DOHH2 (cell line): ENCODE measurements around the gene CNTNAP5.

Experiments
- H3F3A ChIP-seq: fragments of 200-600 bp; sonication (generic), shearing (Covaris generic); 2 replicates; pipeline ENCODE4 v1.6.0; 2016; ENCODE audit warnings: antibody characterized with exemption, mild to moderate bottlenecking; ENCODE audit not compliant: control insufficient read depth, insufficient read depth
- H3K27ac ChIP-seq: fragments of 200-600 bp; sonication (generic); 2 replicates; pipeline ENCODE4 v1.5.1; 2014; ENCODE audit warnings: low read depth, mild to moderate bottlenecking, low read length, moderate library complexity
- H3K27me3 ChIP-seq: fragments of 200-600 bp; sonication (generic); 2 replicates; pipeline ENCODE4 v1.6.1; 2014; ENCODE audit warnings: mild to moderate bottlenecking, low read length, mixed read lengths; ENCODE audit not compliant: control insufficient read depth
- H3K36me3 ChIP-seq: fragments of 200-600 bp; sonication (generic); 2 replicates; pipeline ENCODE4 v1.6.1; 2014; ENCODE audit warnings: mild to moderate bottlenecking, low read length, moderate library complexity, mixed read lengths; ENCODE audit not compliant: control insufficient read depth
- H3K4me1 ChIP-seq: fragments of 200-600 bp; sonication (generic); 2 replicates; pipeline ENCODE4 v1.6.1; 2014; ENCODE audit warnings: mild to moderate bottlenecking, low read length, mixed read lengths; ENCODE audit not compliant: control insufficient read depth
- H3K4me2 ChIP-seq: fragments of 200-600 bp; sonication (generic); 2 replicates; pipeline ENCODE4 v1.6.0; 2014; ENCODE audit warnings: mild to moderate bottlenecking, low read length, moderate library complexity
- H3K4me3 ChIP-seq: fragments of 200-600 bp; sonication (generic); 2 replicates; pipeline ENCODE4 v1.5.1; 2014; ENCODE audit warnings: mild to moderate bottlenecking, low read length, mixed read lengths
- H3K79me2 ChIP-seq: fragments of 200-600 bp; sonication (generic); 2 replicates; pipeline ENCODE4 v1.6.1; 2014; ENCODE audit warnings: mild to moderate bottlenecking, low read length, mixed read lengths; ENCODE audit not compliant: control insufficient read depth
- H3K9me2 ChIP-seq: fragments of 200-600 bp; sonication (generic); replicated peaks from 2 replicates; pipeline ENCODE4 v1.6.1; 2014; ENCODE audit warnings: mild to moderate bottlenecking, low read length, mixed read lengths; ENCODE audit not compliant: control insufficient read depth
- H3K9me3 ChIP-seq: fragments of 200-600 bp; sonication (generic); 2 replicates; pipeline ENCODE4 v1.6.1; 2014; ENCODE audit warnings: antibody characterized with exemption, low read length, mixed read lengths; ENCODE audit not compliant: control insufficient read depth, insufficient read depth
- H4K20me1 ChIP-seq: fragments of 200-600 bp; sonication (generic); 2 replicates; pipeline ENCODE4 v1.6.0; 2014; ENCODE audit warnings: low read depth, mild to moderate bottlenecking, antibody characterized with exemption, low read length, moderate library complexity; ENCODE audit not compliant: control insufficient read depth, insufficient read depth
- CTCF ChIP-seq: fragments of 200-600 bp; sonication (generic); IDR thresholded peaks from one replicate; pipeline ENCODE4 v1.5.1; 2014; ENCODE audit warnings: antibody characterized with exemption, mild to moderate bottlenecking, low read depth, low read length; ENCODE audit not compliant: poor library complexity, severe bottlenecking
- EZH2phosphoT487 ChIP-seq: fragments of 200-600 bp; sonication (generic); IDR thresholded peaks from 2 replicates; pipeline ENCODE4 v1.6.1; 2017; ENCODE audit warnings: borderline replicate concordance, mild to moderate bottlenecking, antibody characterized with exemption, low read length, moderate library complexity, mixed read lengths

Gene CNTNAP5

GRCh38 chr2:124915567-124915966 lies 890.5 kb downstream of the CNTNAP5 start:
- no peak overlapping the region for H3K4me3 ChIP-seq
- H4K20me1 ChIP-seq = no peaks in the 10 kb centered on the region
- H3K9me2 ChIP-seq = no peaks in the 10 kb centered on the region
- H3K79me2 ChIP-seq = no peaks in the 10 kb centered on the region
- H3K27ac ChIP-seq = no peak overlapping the region
- no peak overlapping the region for H3K4me2 ChIP-seq
- H3F3A ChIP-seq = no peaks in the 10 kb centered on the region
- TF ChIP-seq CTCF = no peak
- TF ChIP-seq EZH2phosphoT487 = no peak
- no peaks in the 10 kb centered on the region for H3K9me3 ChIP-seq
- no peaks in the 10 kb centered on the region for H3K27me3 ChIP-seq
- H3K4me1 ChIP-seq = no peaks in the 10 kb centered on the region
- H3K36me3 ChIP-seq = no peaks in the 10 kb centered on the region

- H3K27ac ChIP-seq = no peak overlapping the region
- no peak overlapping the region for H3K4me3 ChIP-seq
- H3K9me3 ChIP-seq = no peaks in the 10 kb centered on the region
- H3K27me3 ChIP-seq = no peaks in the 10 kb centered on the region
- H3K4me1 ChIP-seq = no peaks in the 10 kb centered on the region
- TF ChIP-seq EZH2phosphoT487 (no peak), CTCF (no peak)
- H4K20me1 ChIP-seq = no peaks in the 10 kb centered on the region
- H3F3A ChIP-seq = no peaks in the 10 kb centered on the region
- H3K36me3 ChIP-seq = no peaks in the 10 kb centered on the region
- H3K9me2 ChIP-seq = no peaks in the 10 kb centered on the region
- H3K4me2 ChIP-seq = no peak overlapping the region
- no peaks in the 10 kb centered on the region for H3K79me2 ChIP-seq
Measured at GRCh38 chr2:124919296-124919695, 894.2 kb downstream of the CNTNAP5 start.

GRCh38 chr2:124920448-124920847 lies 895.4 kb downstream of the CNTNAP5 start:
- Histone ChIP-seq H3K36me3 (no peaks in the 10 kb centered on the region), H3K27me3 (no peaks in the 10 kb centered on the region), H4K20me1 (no peaks in the 10 kb centered on the region), H3K9me3 (no peaks in the 10 kb centered on the region), H3K79me2 (no peaks in the 10 kb centered on the region), H3K9me2 (no peaks in the 10 kb centered on the region), H3K4me1 (no peaks in the 10 kb centered on the region), H3K27ac (no peak overlapping the region), H3F3A (no peaks in the 10 kb centered on the region), H3K4me3 (no peak overlapping the region), H3K4me2 (no peak overlapping the region)
- no peak for TF ChIP-seq EZH2phosphoT487
- no peak for TF ChIP-seq CTCF

GRCh38 chr2:124921191-124921590 lies 896.1 kb downstream of the CNTNAP5 start:
- Histone ChIP-seq H3K9me3 (no peaks in the 10 kb centered on the region), H4K20me1 (no peaks in the 10 kb centered on the region), H3K79me2 (no peaks in the 10 kb centered on the region), H3K4me3 (no peak overlapping the region), H3K9me2 (no peaks in the 10 kb centered on the region), H3K4me2 (no peak overlapping the region), H3K4me1 (no peaks in the 10 kb centered on the region), H3F3A (no peaks in the 10 kb centered on the region), H3K36me3 (no peaks in the 10 kb centered on the region), H3K27me3 (no peaks in the 10 kb centered on the region), H3K27ac (no peak overlapping the region)
- TF ChIP-seq EZH2phosphoT487 (no peak), CTCF (no peak)
